GM21786 (cell line): ENCODE measurements around the gene ALPP.

Source experiments
- ATAC-seq: cut with Tn5 transposase; IDR thresholded peaks from one replicate; pipeline ENCODE4 v1.9.1; 2021; ENCODE audit not compliant: unreplicated experiment

ALPP gene

GRCh38 chr2:232340171-232340935 lies 38.2 kb upstream of the ALPP start:
- ATAC-seq = no peak

- no peak for ATAC-seq
Observed at GRCh38 chr2:232341061-232341738, 37.4 kb upstream of the ALPP start.

- no peak for ATAC-seq
Observed at GRCh38 chr2:232341739-232342126, 36.8 kb upstream of the ALPP start.

GRCh38 chr2:232342635-232343565 lies 35.7 kb upstream of the ALPP start:
- no peak for ATAC-seq

- ATAC-seq = no peak
Observed at GRCh38 chr2:232343821-232344220, 34.7 kb upstream of the ALPP start.

- no peak for ATAC-seq
Observed at GRCh38 chr2:232345251-232345650, 33.3 kb upstream of the ALPP start.

GRCh38 chr2:232347369-232347768 lies 31.2 kb upstream of the ALPP start:
- ATAC-seq = no peak

GRCh38 chr2:232348936-232349335 lies 29.6 kb upstream of the ALPP start:
- ATAC-seq = no peak

- no peak for ATAC-seq
Observed at GRCh38 chr2:232349546-232349945, 29.0 kb upstream of the ALPP start.

GRCh38 chr2:232349946-232350635 lies 28.5 kb upstream of the ALPP start:
- ATAC-seq = no peak

- ATAC-seq = no peak
Observed at GRCh38 chr2:232350804-232351685, 27.5 kb upstream of the ALPP start.

GRCh38 chr2:232351686-232352510 lies 26.7 kb upstream of the ALPP start:
- ATAC-seq = no peak

- ATAC-seq = no peak
Observed at GRCh38 chr2:232352511-232353091, 25.9 kb upstream of the ALPP start.

GRCh38 chr2:232353096-232353495 lies 25.5 kb upstream of the ALPP start:
- ATAC-seq = no peak

GRCh38 chr2:232353660-232354059 lies 24.9 kb upstream of the ALPP start:
- ATAC-seq = no peak

- ATAC-seq = no peak
Observed at GRCh38 chr2:232354069-232354468, 24.5 kb upstream of the ALPP start.

- ATAC-seq = no peak
Observed at GRCh38 chr2:232361646-232362045, 16.9 kb upstream of the ALPP start.

- ATAC-seq = no peak
Observed at GRCh38 chr2:232362174-232362900, 16.2 kb upstream of the ALPP start.
